Ramos (cell line): ENCODE results near the gene TBC1D1.
"Not testable (repeated sequence)": the region's sequence is repeated elsewhere in the genome, so short reads cannot be mapped to it uniquely, and the experiment has no call there.

Experiments
- in situ Hi-C: fragments of 300-500 bp; cut with MboI; formaldehyde crosslinking; loops from one replicate; pipeline ENCODE4 v1.14.3; 2022; ENCODE audit warnings: low sequenced_read_pairs; ENCODE audit not compliant: unreplicated experiment

Gene TBC1D1

GRCh38 chr4:37917388-37917787 is 26.5 kb downstream of the TBC1D1 start:
- in situ Hi-C loops: no loop called here

DNA sequence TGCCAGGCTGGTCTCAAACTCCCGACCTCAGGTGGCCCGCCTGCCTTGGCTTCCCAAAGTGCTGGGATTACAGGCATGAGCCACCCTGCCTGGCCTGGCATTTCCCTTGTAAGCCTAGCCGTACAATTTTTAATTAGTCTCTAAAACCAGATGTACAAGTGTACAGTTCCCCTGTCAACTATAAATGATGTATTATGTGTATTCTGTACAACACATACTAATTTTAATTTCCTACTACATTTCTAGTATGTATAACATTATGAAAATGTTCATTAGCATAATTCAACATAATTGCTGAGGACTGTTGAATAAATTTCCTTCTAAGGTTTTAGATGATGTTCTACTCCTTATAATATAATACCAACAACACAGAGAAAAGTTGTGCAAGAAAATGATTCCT is 27.8 kb downstream of the TBC1D1 start:
- in situ Hi-C loops: no loop called here

DNA sequence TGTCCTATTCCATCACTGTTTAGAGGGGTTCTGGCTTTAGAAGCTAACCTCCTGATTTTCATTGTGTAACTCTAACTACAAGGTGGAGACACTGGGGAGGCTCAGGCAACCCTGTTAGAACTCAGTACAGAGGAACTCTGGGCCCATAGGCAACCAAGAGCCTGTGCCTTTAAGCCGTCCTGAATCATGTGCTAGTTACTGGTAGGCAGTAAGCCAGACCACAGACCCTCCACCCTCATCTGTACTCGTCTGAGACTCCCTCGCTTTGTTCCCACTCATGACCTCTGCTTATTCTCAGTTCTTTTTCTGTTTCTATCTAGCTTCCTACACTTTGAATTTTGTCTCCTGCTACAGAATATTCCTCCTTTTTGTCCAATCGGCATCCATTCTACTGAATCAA is 31.4 kb downstream of the TBC1D1 start:
- in situ Hi-C loops: no loop called here

DNA sequence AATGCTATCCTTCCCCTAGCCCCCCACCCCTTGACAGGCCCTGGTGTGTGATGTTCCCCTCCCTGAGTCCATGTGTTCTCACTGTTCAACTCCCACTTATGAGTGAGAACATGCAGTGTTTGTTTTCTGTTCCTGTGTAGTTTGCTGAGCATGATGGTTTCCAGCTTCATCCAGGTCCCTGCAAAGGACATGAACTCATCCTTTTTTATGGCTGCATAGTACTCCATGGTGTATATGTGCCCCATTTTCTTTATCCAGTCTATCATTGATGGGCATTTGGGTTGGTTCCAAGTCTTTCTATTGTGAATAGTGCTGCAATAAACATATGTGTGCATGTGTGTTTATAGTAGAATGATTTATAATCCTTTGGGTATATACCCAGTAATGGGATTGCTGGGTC is 32.2 kb downstream of the TBC1D1 start:
- in situ Hi-C loops: not testable (repeated sequence)

DNA sequence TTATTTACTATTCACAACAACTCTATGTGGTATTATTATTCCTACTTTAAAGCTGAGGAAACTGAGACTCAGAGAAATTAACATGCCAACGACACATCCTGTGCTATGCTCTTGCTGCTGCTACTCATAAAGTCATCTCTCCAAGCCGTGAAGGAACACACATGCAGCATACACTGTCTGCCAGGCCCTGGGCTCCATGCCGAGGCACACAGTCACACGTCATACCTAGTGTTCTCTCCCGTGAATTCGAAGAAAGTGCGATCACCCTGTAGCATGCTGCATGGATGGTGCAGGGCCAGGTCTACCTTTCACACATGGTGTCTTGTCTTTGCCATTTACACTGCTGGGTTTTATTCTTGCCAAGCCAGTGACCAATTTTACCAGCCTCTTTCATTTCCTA is 34.1 kb downstream of the TBC1D1 start:
- in situ Hi-C loops: no loop called here

DNA sequence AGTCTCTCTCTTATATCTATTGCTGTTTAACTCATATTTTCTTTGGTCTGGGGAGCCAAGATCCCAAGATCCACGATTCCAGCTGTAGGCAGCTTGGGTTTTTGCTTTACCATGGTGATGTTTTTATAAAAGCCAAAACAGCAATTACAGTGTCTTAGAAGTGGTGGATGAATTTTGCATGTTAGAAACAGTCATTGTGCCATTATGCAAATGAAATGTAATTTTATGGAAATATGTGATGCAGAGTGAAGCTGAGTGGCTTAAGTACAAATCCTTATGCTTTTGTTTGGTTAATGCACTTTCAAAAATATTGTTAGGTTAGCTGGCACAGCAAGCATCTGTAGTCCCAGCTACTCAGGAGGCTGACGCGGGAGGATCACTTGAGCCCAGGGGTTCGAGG is 36.5 kb downstream of the TBC1D1 start:
- in situ Hi-C loops: no loop called here

DNA sequence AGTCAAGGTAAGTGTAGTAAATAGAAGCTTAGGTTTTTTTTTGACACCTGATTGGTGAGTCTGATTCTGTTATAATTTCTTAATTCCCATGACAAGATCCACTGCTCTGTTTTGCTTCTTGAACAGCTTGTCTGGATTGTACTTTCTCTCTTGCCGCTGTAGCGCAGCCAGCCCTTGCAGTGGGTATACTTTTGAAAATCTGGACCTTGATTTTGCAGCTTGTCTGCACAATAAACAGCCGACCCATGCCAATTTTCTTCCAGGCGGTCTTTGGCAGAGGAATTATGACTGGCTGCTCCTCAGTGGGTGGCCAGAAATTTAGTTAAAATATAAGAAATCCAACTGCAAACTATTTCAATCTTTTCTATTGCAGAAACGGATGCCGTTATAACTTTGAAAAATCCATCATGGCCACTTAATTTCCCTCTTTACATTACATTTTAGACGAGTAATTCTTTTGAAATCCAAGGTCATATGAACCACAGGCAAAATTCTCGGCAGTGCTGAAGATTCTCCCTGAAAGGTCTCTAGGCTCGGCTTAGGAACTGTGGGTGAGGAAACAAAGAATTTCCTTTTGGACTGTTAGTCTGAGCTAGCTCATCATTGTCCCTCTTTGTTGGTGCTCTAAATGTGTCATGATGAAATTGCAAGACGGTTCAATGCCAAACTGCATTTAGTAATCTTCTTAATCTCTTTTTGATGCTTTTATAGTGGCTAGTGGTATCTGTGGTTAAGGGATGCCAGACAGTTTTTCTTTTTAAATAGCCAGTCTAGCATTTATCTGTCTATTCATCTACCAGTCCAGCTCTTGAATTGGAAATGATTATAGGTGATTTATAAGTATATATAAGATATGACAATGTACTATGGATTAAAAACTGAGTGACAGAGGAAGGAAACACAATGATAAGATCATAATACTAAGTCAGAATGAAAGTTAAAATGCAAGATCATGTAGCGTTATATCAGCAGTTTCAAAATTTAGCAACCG is 37.8 kb downstream of the TBC1D1 start:
- in situ Hi-C loops: no loop called here

- in situ Hi-C loops: no loop called here
Observed at GRCh38 chr4:37934096-37934495, 43.2 kb downstream of the TBC1D1 start.

GRCh38 chr4:37934609-37935008 is 43.7 kb downstream of the TBC1D1 start:
- in situ Hi-C loops: no loop called here

DNA sequence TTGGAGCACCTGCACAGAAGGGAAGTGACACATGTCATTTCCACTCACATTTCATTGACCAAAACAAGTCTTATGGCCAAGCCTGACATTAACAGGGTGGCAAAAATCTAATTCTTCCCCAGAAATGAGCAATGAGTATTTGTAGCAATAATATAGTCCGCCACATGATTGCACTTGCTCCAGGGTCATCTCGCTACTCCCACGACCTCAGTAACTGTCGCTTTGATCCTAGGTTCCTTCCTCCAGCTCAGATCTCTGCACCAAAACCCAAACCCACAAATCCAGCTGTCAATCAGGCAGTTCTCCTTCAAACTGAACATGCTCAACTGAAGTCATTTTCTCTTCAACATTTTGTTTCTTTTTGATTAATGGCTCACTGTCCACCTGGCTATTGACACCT is 44.1 kb downstream of the TBC1D1 start:
- in situ Hi-C loops: no loop called here

DNA sequence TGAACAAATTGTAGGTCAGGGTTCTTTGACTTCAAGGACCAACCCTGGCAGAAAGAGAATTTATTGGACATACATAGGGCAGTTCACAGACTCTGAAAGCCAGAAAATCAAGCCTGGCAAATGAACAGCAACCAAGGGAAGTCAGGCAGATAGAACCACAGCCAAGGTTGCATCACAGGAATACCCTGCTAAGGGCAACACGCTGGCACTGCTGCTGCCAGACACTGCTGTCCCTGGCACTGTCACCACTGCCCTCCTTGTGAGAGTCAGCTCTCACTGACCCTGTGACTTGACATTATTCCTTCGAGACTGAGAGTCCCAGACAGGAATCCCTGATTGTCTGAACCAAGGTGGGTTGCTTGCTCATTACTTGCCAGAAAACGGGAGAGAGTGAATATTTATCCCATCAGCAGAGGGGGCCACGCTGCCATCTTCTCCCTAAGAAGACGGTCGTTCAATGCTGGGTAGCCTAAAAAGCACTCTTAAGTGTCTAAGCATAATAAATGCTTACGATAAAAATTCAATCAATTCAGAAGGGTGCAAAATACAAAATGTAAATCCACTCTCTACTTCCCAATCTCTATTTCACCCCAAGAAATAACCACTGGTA is 46.1 kb downstream of the TBC1D1 start:
- in situ Hi-C loops: no loop called here

DNA sequence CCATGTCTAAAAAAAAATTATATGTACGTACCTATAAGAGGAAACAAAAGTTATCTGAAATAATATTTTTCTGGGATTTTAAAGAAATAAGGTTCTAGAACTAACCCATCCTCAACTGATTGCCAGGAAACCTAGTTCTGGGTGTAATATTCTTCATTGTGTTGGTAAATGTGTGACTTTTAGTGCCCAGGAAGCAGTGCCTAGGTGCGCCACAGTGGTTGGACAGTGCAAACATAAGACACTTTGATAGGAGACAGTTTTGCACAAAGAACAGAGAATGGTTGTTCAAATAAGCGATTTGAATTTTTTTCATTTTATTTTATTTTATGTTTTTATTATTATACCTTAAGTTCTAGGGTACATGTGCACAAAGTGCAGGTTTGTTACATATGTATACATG is 47.3 kb downstream of the TBC1D1 start:
- in situ Hi-C loops: no loop called here

DNA sequence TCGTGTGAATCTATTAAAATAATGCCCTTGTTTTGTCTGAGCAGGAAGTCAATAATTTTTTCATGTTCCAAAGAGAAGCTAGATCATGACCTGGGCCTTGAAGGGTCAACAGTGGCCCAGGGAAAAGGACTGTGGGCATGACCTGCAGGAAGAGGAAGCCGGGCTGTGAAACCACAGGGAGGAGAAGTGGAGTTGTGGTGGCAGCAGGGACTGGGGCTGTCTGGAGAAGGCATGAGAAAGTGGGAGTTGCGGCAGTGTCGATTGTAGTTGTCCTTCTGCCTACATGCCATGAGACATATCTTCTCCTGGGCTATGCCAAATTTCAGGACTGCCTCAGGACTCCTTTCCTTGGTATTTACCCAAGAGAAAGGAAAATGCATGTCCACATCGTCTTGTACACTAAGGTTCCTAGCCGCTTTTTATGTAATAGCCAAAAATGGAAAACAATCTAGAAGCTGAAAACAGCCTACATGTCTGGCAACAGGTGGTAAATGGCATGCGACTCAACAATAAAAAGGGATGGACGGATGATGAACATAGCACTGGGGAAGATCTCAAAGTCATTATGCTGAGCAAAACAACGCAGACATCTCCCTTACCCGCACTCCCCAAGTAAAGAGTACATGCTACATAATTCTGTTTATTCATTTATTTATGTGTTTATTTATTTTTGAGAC is 55.8 kb downstream of the TBC1D1 start:
- in situ Hi-C loops: no loop called here

GRCh38 chr4:37948542-37948941 is 57.7 kb downstream of the TBC1D1 start:
- in situ Hi-C loops: no loop called here

- in situ Hi-C loops: no loop called here
Observed at GRCh38 chr4:37949636-37950426, 58.9 kb downstream of the TBC1D1 start.

DNA sequence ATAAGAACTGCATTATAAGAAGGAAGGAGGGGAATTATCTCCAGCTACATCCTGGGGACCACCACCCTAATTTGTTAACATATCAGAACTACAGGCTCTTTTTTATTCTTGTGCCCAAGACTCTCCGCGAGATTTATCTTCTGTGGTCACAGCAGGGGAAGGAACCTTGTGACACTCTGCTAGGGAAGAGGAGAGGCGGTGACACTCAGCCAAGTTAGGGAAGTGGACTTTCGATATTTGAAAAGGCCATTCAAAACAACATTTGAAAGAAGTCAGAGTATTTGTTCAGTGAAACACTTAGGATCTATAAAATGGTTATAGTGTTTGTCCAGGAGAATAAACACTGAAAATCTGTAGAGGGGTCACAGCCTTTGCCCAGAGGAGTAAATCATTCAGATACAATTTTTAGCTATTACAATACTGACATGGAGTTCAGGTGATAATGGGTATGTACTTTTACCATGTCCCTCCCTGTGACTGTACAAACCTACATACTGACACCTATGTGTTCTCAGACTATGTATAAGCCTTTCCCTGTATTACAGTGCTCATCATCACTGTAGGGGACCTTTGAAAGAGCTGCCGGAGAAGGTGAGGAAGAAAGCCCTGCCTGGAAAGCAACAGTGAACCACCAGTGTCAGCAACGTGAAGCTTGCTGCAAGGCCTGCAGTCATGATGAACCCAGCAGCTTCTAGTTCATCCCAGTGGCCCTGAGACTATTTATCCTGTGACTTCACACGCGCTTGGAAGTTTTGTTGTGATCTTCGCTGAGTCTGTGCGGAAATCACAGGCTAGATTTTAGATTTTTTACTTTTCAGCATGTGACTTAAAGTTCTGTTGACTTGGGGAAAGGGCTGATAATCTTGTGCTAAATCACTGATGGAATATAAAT is 60.8 kb downstream of the TBC1D1 start:
- in situ Hi-C loops: no loop called here

DNA sequence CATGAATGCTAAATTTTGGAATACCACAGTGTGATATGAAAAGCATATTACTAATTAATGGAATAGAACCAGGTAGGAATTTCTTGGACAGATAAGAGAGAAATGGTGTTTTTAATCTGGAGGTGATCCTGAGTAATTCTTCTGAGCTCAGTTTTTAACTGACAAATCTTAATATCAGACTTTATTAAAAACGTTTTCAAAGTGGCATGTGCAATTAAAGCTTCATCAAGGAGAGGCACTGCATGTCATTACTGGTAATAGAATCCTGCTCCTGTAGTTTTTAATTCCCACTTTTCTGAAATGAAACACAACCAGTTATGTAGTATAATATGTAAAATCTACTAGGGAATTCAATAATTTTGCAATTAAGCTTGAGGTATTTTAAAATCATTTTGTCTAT is 62.3 kb downstream of the TBC1D1 start:
- in situ Hi-C loops: no loop called here

DNA sequence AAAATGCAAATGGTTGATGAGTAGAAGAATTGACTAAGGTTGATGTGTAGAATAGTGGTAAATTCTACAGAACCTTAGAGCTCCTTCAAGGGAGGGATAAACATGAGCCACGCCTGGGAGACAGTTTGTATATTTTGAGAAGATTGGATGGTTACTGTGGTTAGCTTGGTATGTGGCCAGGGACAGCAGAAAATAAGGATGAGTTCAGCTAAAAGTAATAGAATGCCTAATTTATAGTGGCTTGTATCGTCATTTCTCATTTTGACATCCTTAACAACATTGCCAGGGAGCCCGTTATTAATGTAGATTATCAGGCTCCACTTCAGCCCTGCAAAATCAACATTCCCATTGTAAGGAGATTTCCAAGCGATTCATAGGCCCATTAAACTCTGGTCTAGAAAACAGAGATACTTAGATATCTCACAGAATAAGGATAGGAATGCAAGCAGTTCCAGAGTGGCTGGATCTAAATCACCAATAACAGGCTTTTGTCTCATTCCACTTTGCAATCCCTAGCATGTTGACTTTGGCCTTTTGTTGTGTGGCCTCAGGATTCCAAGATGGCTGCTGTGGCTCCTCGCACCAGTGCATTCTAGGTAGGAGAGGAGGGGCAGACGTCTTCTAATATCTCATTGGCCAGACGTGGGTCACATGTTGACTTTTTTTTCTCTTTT is 62.9 kb downstream of the TBC1D1 start:
- in situ Hi-C loops: no loop called here

GRCh38 chr4:37956941-37957340 is 66.1 kb downstream of the TBC1D1 start:
- in situ Hi-C loops: no loop called here
